NCI-H345 treated with DMSO at 0.1 percent for 48 hours (cell line): ENCODE measurements around the gene CTNNA2.

Experiments
- DNase-seq: peaks from one replicate; lab custom pipeline; 2025; ENCODE audit not compliant: unreplicated experiment; lab: John Stamatoyannopoulos, UW

Gene CTNNA2

GRCh38 chr2:80519121-80519643 is 1006.3 kb downstream of the CTNNA2 start:
- no peak for DNase-seq

GRCh38 chr2:80519699-80520291 is 1006.9 kb downstream of the CTNNA2 start:
- DNase-seq: no peak

DNA sequence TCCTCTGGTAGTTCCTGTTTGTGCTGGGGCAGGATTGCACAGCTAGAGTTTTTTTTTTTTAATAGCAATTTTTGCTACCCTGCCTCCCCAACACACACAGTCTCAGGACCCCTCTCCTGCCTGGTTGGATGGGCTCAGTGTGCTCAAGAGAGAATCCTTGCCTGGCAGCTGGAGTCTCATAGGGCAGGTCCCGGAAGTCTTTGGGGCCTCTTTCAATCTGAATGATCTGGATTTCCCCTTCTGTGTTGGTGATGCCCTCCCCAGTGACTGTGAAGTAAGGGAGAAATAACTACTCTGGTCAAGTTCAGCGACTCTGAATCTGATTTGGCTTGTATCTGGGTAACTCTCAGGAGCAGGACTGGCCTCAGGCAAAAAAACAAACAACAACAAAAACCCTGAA is 1012.3 kb downstream of the CTNNA2 start:
- DNase-seq: no peak

GRCh38 chr2:80527119-80527518 is 1014.3 kb downstream of the CTNNA2 start:
- no peak for DNase-seq

DNA sequence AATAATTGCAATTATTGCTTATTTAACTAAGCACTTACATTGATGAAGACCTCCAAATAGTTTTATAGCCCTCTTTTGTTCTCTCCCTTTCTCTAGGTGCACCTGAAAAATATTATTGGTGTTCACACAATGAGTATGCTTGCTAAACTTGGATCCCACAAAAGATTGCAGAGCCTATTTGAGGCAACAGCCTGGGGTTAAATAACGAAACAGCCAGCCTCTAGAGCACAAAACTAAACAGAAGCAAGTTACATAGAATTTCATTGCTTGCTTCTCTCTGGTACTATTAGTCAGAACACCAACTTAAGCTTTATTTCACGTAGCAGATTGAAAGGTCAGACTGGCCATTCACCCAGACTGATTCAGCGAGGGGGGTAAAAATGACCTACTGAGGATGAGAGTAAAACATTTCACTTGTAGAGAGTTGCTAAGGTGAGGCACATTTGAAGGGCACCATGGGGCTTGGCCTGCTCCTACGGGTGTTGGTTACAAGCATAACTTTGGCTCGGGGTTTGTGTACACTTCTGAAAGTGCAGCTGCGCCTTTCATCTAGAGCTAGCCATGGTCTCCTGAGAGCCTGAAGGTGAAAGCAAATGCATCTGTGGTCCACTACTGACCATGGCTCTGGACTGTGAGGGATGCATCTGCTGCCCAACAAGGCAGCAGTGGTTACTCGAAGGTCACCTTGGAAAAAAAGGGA is 1016.8 kb downstream of the CTNNA2 start:
- no peak for DNase-seq

GRCh38 chr2:80530442-80531064 is 1017.7 kb downstream of the CTNNA2 start:
- DNase-seq: no peak

GRCh38 chr2:80531319-80531718 is 1018.5 kb downstream of the CTNNA2 start:
- no peak for DNase-seq

- DNase-seq: no peak
Observed at GRCh38 chr2:80545420-80546210, 1032.8 kb downstream of the CTNNA2 start.

GRCh38 chr2:80546766-80547165 is 1033.9 kb downstream of the CTNNA2 start:
- DNase-seq: no peak

DNA sequence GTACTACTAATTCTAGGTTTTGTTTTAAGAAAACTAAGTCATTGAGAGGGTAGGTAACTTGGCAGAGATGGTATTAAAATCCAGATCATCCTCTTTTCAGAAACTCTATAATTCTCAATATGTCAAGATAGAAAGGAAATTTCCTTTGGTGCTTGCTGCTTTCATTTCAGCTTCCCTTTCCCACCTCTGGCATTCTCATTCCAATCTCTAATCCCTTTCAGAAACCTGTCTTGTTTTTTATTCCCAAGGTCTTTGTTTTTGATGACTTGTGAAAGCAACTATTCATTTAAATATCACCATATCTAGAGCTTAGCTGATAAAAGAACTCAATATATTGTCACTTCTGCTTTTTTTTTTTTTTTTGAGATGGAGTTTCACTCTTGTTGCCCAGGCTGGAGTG is 1034.5 kb downstream of the CTNNA2 start:
- DNase-seq: no peak

DNA sequence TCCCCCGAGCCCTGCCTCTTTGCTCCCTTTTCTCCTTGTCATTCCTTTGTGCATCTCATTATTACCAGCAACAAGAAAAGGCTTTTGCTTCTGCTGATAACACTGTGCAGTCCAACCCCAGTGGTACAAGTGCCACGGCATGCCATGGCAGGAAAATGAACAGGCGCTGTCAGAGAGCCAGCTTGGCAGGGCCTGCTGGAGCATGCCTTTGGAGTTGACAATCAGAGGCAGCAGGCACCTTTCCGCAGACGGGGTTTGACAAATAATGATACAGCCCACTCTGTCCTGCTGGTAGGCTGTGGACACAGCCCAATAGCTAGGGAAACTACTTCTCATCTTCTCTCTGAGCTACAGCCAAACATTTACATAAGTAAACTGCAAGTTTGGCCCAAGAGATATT is 1035.6 kb downstream of the CTNNA2 start:
- DNase-seq: no peak

DNA sequence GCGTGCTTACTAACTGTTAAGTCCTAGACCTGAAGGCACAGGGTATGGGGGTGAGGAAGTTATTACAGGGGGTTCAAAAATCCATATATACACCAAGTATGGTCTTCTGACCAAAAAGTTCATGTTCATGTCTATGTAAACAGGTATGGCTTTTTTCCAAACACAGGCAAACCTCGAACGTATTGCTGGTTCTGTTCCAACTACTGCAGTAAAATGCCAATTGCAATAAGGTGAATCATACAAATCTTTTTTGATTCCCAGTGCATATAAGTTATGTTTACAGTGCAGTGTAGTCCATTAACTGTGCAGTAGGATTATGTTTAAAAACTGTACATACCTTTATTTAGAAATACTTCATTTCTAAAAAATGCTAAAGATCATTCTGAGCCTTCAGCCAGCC is 1037.0 kb downstream of the CTNNA2 start:
- DNase-seq: no peak

- DNase-seq: no peak
Observed at GRCh38 chr2:80560326-80560725, 1047.5 kb downstream of the CTNNA2 start.

GRCh38 chr2:80568011-80568410 is 1055.2 kb downstream of the CTNNA2 start:
- no peak for DNase-seq

- no peak for DNase-seq
Observed at GRCh38 chr2:80573167-80573566, 1060.3 kb downstream of the CTNNA2 start.

GRCh38 chr2:80573950-80574349 is 1061.1 kb downstream of the CTNNA2 start:
- no peak for DNase-seq

DNA sequence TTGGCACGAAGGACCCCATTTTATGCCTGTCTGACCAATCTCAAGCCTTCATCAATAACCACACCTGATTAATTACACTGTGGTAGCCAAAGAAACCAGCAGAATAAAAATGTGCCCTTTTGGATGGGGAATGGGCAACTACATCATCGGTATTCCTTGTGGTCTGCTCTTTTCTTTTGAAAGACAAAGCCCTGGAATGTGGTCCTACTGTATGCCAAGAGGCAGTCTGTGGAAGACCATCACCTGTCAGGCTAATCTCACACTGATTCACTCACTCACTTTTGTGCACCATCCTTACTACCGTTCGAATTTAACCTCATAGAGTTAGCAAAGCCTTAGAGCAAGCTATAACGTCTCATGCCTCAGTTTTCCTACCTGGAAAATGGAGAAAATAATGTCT is 1066.9 kb downstream of the CTNNA2 start:
- no peak for DNase-seq

DNA sequence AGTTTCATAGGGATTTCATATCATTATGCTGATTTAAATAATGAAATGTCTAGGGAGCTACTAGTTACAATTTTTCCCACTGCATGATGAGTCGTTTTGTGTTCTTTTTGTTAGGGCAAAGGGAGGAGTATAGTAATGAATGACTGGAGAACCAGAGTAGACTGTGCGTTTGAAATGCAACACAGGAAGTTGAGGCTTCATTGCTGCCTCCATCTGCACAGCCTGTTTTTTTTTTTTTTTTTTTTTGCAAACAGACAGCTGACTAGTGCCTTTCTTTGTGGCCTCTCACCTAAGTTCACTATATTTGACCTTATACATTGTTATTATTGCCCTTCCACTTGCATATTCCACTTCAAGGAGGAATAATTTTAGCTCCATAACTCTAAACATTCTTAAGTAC is 1078.4 kb downstream of the CTNNA2 start:
- DNase-seq: no peak

- no peak for DNase-seq
Observed at GRCh38 chr2:80592106-80592505, 1079.3 kb downstream of the CTNNA2 start.

GRCh38 chr2:80610108-80610507 is 1097.3 kb downstream of the CTNNA2 start:
- DNase-seq: no peak

- DNase-seq: no peak
Observed at GRCh38 chr2:80621656-80622055, 1108.8 kb downstream of the CTNNA2 start.
